HG02798 (cell line): Measurements from ENCODE around the gene DYRK3.

ENCODE experiments used
- ATAC-seq: cut with Tn5 transposase; IDR thresholded peaks from one replicate; pipeline ENCODE4 v1.9.1; 2021; ENCODE audit warnings: mild to moderate bottlenecking; ENCODE audit not compliant: unreplicated experiment, poor library complexity

The DYRK3 gene

GRCh38 chr1:206681359-206681758 is 46.0 kb downstream of the DYRK3 start:
- no peak for ATAC-seq

- ATAC-seq, result no peak
These were observed 46.8 kb downstream of the DYRK3 start for GRCh38 chr1:206682111-206682510.

DNA sequence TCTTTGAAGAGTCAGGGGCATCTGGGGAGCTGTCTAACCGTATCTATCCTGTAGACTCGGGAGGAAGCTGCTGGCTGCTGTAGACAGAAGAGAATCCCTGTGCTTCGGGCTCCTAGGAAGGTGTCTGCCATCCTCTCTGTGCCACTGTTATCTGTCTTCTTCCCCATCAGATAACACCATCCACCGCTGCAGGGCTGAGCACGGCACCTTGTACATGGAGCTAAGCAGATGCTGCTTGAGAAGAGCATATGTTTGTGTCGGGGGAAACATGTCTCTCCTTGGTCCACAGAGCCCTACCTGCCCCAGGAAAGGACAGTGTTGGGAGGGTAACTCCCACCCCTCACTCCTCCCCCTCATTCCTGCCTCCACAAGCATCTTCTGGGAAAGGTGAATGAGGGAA is 48.0 kb downstream of the DYRK3 start:
- ATAC-seq, result no peak

GRCh38 chr1:206684003-206684402 is 48.7 kb downstream of the DYRK3 start:
- ATAC-seq, result no peak

- peak; percentile 47 for ATAC-seq
These were observed 49.4 kb downstream of the DYRK3 start, which contains the start of gene MAPKAPK2 for GRCh38 chr1:206684478-206685333. MAPKAPK2 (plus strand) TSS chr1:206684905; CDS start chr1:206685230, 325 bp downstream.

- ATAC-seq, result peak; percentile 25
These were observed 50.0 kb downstream of the DYRK3 start for GRCh38 chr1:206685334-206685768.

GRCh38 chr1:206685769-206686477 is 50.6 kb downstream of the DYRK3 start:
- peak; percentile 14 for ATAC-seq

- peak; percentile 23 for ATAC-seq
These were observed 51.3 kb downstream of the DYRK3 start for GRCh38 chr1:206686478-206687249.

DNA sequence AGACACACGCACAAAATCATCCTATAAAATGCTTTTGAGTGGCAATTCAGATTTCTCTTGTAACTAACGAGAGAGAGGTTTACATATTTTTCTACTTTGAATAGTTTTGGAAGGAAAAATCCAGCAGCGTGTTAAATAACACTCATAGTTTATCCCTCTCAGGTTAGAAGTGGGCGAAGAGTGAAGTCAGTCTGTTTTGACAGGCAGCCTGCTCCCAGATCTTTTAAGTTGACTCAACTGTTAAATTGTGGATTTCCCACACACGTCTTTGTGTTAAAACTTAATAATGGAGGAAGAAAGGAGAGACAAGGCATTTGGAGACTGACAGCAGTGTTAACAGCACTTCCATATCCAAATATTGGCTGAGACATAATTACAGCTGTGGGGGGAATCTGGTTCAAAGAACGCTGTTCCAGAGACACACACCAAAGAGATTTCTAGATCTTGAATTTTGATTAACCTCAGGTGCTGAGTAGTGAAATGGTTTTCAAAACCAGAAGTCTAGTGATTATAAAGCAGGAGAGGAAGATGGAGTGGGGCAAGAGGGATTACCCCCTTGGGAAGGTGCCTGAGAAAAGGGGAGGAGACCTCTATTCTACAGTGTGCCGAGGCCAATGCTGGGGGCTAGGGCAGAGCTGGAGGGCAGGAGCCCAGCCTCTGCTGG is 52.0 kb downstream of the DYRK3 start:
- ATAC-seq, result no peak

GRCh38 chr1:206687915-206688442 is 52.6 kb downstream of the DYRK3 start:
- ATAC-seq, result no peak

- no peak for ATAC-seq
These were observed 55.2 kb downstream of the DYRK3 start for GRCh38 chr1:206690516-206690915.

GRCh38 chr1:206691604-206692003 is 56.3 kb downstream of the DYRK3 start:
- no peak for ATAC-seq

DNA sequence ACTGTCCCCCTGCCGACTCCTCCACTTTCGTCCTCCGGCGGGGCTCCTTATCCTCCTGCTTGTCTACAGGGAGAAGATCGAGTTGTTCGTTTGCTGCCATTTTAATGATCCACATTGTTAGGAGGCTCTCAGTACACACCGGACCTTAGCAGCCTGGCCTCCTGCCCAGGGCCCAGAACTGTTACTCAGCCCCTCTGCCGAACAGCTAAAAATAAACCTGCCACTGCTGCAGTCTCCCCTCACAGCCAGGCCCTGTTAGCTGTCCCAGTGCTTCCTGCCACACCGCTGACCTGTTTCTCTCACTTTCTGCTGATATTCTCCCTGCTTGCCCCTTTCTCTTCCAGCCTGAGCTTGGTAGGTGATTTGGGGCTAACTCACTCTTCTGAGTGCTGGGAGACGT is 57.7 kb downstream of the DYRK3 start:
- ATAC-seq, result no peak

DNA sequence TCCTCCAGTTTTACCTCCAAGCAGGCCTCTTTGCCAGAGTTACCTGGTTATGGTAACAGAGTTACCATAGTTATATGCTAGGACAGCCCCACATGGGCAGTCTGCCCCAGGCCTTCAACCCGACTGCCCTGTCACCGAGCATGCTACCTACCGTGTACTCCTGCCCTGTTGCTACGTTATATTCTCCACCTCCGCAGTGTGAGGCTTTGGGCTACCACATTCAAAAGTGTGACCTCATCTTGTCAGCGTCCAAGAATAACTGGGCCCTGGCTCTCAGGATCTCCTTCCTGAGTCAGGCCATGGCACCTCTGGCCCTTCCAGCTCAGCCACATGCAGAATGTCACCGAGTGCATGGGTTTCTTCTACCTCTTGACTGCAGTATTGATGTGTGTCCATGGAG is 58.3 kb downstream of the DYRK3 start:
- ATAC-seq, result no peak

GRCh38 chr1:206694171-206695124 is 59.1 kb downstream of the DYRK3 start:
- ATAC-seq, result no peak

- no peak for ATAC-seq
These were observed 60.4 kb downstream of the DYRK3 start for GRCh38 chr1:206695733-206696132.

DNA sequence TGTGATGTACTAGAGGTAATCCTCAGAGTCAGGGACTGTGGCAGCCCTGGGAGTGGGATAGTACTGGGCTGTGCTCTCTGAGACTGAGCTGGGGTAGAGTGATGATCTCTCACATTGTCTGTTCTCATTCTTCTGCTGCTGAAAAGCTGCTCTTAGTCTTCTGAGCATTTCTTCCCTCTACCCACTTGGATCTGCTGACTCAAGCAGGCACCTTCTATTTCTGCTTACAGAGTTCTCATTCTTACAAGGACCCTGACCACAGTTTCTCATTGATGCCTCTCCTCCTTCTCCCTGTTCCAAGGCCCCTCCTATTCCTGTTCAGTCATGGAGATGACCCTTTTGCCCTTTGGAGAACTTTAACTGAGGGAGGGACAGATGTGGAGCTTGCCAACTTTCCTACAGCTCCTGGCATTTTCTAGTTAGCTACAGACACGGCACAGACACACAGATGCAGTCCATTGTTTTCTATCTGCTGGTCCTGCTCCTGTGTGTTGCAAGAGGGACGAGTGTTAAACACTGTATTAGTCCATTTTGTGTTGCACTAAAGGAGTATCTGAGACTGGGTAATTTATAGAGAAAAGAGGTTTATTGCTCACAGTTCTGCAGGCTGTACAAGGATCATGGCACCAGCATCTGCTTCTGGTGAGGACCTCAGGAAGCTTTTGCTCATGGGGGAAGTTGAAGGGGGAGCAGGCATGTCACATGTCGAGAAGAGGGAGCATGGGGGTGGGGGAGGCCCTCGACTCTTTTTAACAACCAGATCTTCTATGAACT is 61.7 kb downstream of the DYRK3 start:
- ATAC-seq, result no peak

DNA sequence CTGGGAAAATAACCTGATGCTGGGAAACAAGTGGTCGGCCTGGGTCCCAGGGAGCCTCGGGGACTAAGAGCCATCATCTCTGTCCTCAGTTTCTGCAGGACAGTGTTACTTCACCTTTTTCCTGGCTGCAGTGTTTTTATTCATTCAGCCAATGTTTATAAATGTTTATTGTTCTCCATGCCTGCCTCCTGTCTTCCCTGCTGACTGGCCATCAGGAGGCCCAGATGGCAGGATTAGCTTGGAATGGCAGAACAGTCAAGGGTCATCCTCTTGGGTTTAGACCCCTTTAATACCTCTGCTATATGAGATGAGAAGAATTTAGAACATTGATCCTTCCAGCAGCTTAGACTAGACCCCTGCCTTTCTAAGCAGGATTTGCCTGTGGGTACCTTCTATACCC is 62.7 kb downstream of the DYRK3 start:
- no peak for ATAC-seq
